Liver (tissue), 9 donors: Measurements from ENCODE around the gene WDR74. TPM values are rescaled to one million over a fixed set of nuclear protein-coding genes. Genes with fewer than 3 reads are reported as not detected.

Experiments used
- DNase-seq: peaks from one replicate; pipeline ENCODE4 v3.0.0-alpha.2; 2017; ENCODE audit warnings: low spot score
- H3K27ac ChIP-seq, 2 donors: one replicate each; pipeline ENCODE4 v1.7.0; 2013; ENCODE audit warnings: inconsistent platforms in 2 of 2, low read length in 2 of 2, control low read depth in 1 of 2, low read depth in 1 of 2, mild to moderate bottlenecking in 1 of 2
- H3K27me3 ChIP-seq, 4 donors: one replicate each; pipeline versions ENCODE4 v1.6.1 to v1.7.0; 2013; ENCODE audit warnings: low read length in 3 of 4, inconsistent platforms in 1 of 4, mild to moderate bottlenecking in 1 of 4, moderate library complexity in 1 of 4; ENCODE audit not compliant: control insufficient read depth in 4 of 4, insufficient read depth in 4 of 4
- H3K36me3 ChIP-seq, 4 donors: one replicate each; pipeline versions ENCODE4 v1.6.1 to v1.7.0; 2013; ENCODE audit warnings: low read length in 3 of 4, mild to moderate bottlenecking in 3 of 4, low read depth in 1 of 4, moderate library complexity in 1 of 4; ENCODE audit not compliant: control insufficient read depth in 4 of 4, insufficient read depth in 3 of 4
- H3K4me1 ChIP-seq, 4 donors: one replicate each; pipeline versions ENCODE4 v1.6.1 to v1.7.0; 2013; ENCODE audit warnings: low read length in 3 of 4, mild to moderate bottlenecking in 3 of 4, moderate library complexity in 1 of 4; ENCODE audit not compliant: control insufficient read depth in 4 of 4, insufficient read depth in 4 of 4
- H3K4me3 ChIP-seq, 3 donors: one replicate each; pipeline versions ENCODE4 v1.6.1 to v1.7.0; 2013; ENCODE audit warnings: low read length in 3 of 3, control low read depth in 1 of 3, low read depth in 1 of 3, mild to moderate bottlenecking in 1 of 3
- H3K9ac ChIP-seq, 2 donors: one replicate each; pipeline ENCODE4 v1.7.0; 2013; ENCODE audit warnings: low read length in 2 of 2, mild to moderate bottlenecking in 2 of 2, moderate library complexity in 2 of 2, control low read depth in 1 of 2, low read depth in 1 of 2
- H3K9me3 ChIP-seq, 4 donors: one replicate each; pipeline versions ENCODE4 v1.6.1 to v1.7.0; 2013; ENCODE audit warnings: low read length in 3 of 4; ENCODE audit not compliant: control insufficient read depth in 4 of 4
- ATF3 ChIP-seq: IDR thresholded peaks from 2 replicates; pipeline ENCODE4 v1.6.1; 2016; ENCODE audit warnings: antibody characterized with exemption
- CTCF ChIP-seq: fragments of 150-350 bp; IDR thresholded peaks from 2 replicates; pipeline ENCODE4 v1.5.1; 2017; ENCODE audit warnings: improper control_type of control experiment, low read depth, low read length; ENCODE audit not compliant: missing input control
- EGR1 ChIP-seq, 2 donors: IDR thresholded peaks; 2 replicates each; pipeline ENCODE4 v1.6.1; 2016 to 2018; ENCODE audit warnings: antibody characterized with exemption in 2 of 2, low read depth in 2 of 2
- FOXA1 ChIP-seq: IDR thresholded peaks from 2 replicates; pipeline ENCODE4 v1.6.1; 2016; ENCODE audit warnings: antibody characterized with exemption
- FOXA2 ChIP-seq: IDR thresholded peaks from 2 replicates; pipeline ENCODE4 v1.6.1; 2016; ENCODE audit warnings: antibody characterized with exemption
- GABPA ChIP-seq, 2 donors: IDR thresholded peaks in 1 of 2; conservative IDR thresholded peaks in 1 of 2; 2 replicates each; pipeline ENCODE4 v1.6.1; 2016; ENCODE audit warnings: antibody characterized with exemption in 2 of 2, mild to moderate bottlenecking in 1 of 2, moderate library complexity in 1 of 2
- HNF4A ChIP-seq, 2 donors: conservative IDR thresholded peaks; 2 replicates each; pipeline ENCODE4 v1.6.1; 2016; ENCODE audit warnings: antibody characterized with exemption in 2 of 2, mild to moderate bottlenecking in 2 of 2
- JUND ChIP-seq, 2 donors: IDR thresholded peaks; 2 replicates each; pipeline ENCODE4 v1.6.1; 2016; ENCODE audit warnings: antibody characterized with exemption in 2 of 2
- MAX ChIP-seq: IDR thresholded peaks from 2 replicates; pipeline ENCODE4 v1.6.1; 2016; ENCODE audit warnings: antibody characterized with exemption
- NR2F2 ChIP-seq: IDR thresholded peaks from 2 replicates; pipeline ENCODE4 v1.6.1; 2016; ENCODE audit warnings: antibody characterized with exemption
- RAD21 ChIP-seq, 2 donors: IDR thresholded peaks; 2 replicates each; pipeline ENCODE4 v1.6.1; 2016; ENCODE audit warnings: antibody characterized with exemption in 2 of 2, mild to moderate bottlenecking in 2 of 2
- REST ChIP-seq: IDR thresholded peaks from 2 replicates; pipeline ENCODE4 v1.6.1; 2016; ENCODE audit warnings: antibody characterized with exemption, mild to moderate bottlenecking
- RXRA ChIP-seq, 2 donors: IDR thresholded peaks; 2 replicates each; pipeline ENCODE4 v1.6.1; 2017 to 2018; ENCODE audit warnings: antibody characterized with exemption in 2 of 2, mild to moderate bottlenecking in 1 of 2
- SP1 ChIP-seq: IDR thresholded peaks from 2 replicates; pipeline ENCODE4 v1.6.1; 2018; ENCODE audit warnings: antibody characterized with exemption, mild to moderate bottlenecking
- TAF1 ChIP-seq: conservative IDR thresholded peaks from 2 replicates; pipeline ENCODE4 v1.6.1; 2016; ENCODE audit warnings: antibody characterized with exemption, mild to moderate bottlenecking
- YY1 ChIP-seq: IDR thresholded peaks from 2 replicates; pipeline ENCODE4 v1.6.1; 2016; ENCODE audit warnings: antibody characterized with exemption, mild to moderate bottlenecking
- ZBTB33 ChIP-seq: IDR thresholded peaks from 2 replicates; pipeline ENCODE4 v1.6.1; 2016; ENCODE audit warnings: antibody characterized with exemption
- WGBS: extraction: QIAGEN DNeasy Blood & Tissue Kit; methylation state at CpG from one replicate; pipeline ENCODE4 v1.1.7; 2013; 5-methylcytosine and 5-hydroxymethylcytosine counted together
- polyA plus RNA-seq, 2 donors: library from polyadenylated mRNA; stranded (reverse) in 1 of 2; unstranded in 1 of 2; fragments of 200-250 nt in 1 of 2; fragments of >200 nt in 1 of 2; fragmentation: Nextera tagmentation in 1 of 2; extraction: Ambion mirVana in 1 of 2; gene quantifications; one replicate each; pipeline versions ENCODE4 v1.2.1 to v1.2.3, GENCODE V29; 2013 to 2015
- total RNA-seq, 2 donors: library from RNA; depleted of rRNA; stranded (reverse); fragments of >200 nt; gene quantifications; one replicate each; pipeline ENCODE4 v1.2.3, GENCODE V29; 2014
- donor health status: healthy.
- donor health status: healthy.
- donor health status: healthy.
- donor health status: healthy.
- donor health status: healthy.

WDR74 gene
- total and polyA plus RNA-seq, 4 donors, result 17.1 to 22.5 (median 20.5) TPM

- Histone ChIP-seq H3K27me3 (no peaks in the 10 kb centered on the region), H3K4me1 (peaks cover 0 to under 1% (median 0%) of the 10 kb centered on the region in 4 donors), H3K36me3 (peaks cover 0 to 14% (median 13%) of the 10 kb centered on the region in 4 donors), H3K9ac (no peak overlapping the region), H3K9me3 (no peaks in the 10 kb centered on the region), H3K27ac (no peak overlapping the region), H3K4me3 (no peak overlapping the region)
- 93% methylated on average over 1 of the region's 1 CpG for WGBS
- TF ChIP-seq SP1, result no peak
- DNase-seq, result no peak
Observed at GRCh38 chr11:62847767-62848314, 8.5 kb upstream of the WDR74 start.

GRCh38 chr11:62846177-62846576, 6.8 kb upstream of the WDR74 start:
- TF ChIP-seq YY1, result no peak
- TF ChIP-seq FOXA2, result no peak
- no peak for TF ChIP-seq GABPA (IDR thresholded peaks at IDR 0.05 in 1 of 2, conservative IDR thresholded peaks at IDR 0.05 in 1 of 2)
- TF ChIP-seq HNF4A (conservative IDR thresholded peaks at IDR 0.05), result no peak
- no peak for TF ChIP-seq RXRA (IDR thresholded peaks at IDR 0.05)
- TF ChIP-seq ZBTB33, result no peak
- no peak for TF ChIP-seq MAX
- TF ChIP-seq JUND (IDR thresholded peaks at IDR 0.05), result no peak
- no peak for TF ChIP-seq FOXA1
- no peak for TF ChIP-seq ATF3
- TF ChIP-seq NR2F2, result no peak
- no peak for TF ChIP-seq RAD21 (IDR thresholded peaks at IDR 0.05)
- no peak for TF ChIP-seq REST
- TF ChIP-seq TAF1, result no peak
- TF ChIP-seq SP1, result no peak
- TF ChIP-seq EGR1 (IDR thresholded peaks at IDR 0.05; ENCODE audit: low read depth in 2 of 2), result no peak
- TF ChIP-seq CTCF, result no peak
- Histone ChIP-seq H3K27me3 (no peaks in the 10 kb centered on the region), H3K27ac (no peak overlapping the region), H3K9me3 (no peaks in the 10 kb centered on the region), H3K36me3 (no peaks in the 10 kb centered on the region), H3K4me1 (peaks cover 0 to 9% (median 6%) of the 10 kb centered on the region in 4 donors), H3K4me3 (no peak overlapping the region), H3K9ac (no peak overlapping the region)
- DNase-seq, result no peak
- WGBS, result 88% methylated on average over 3 of the region's 3 CpGs
